SK-N-SH (cell line): ENCODE results near the gene CRLF1. TPM values are rescaled to one million over a fixed set of nuclear protein-coding genes. Genes with fewer than 3 reads are reported as not detected.

Source experiments
- CTCF ChIA-PET: fragments of 300-600, 350-600 bp; formaldehyde crosslinking; extraction: SDS; loops from one replicate; lab custom pipeline; 2021; lab: Yijun Ruan, JAX
- POLR2A ChIA-PET: fragments of 350-600 bp; sonication (Branson Sonifier 250); formaldehyde crosslinking; extraction: SDS; loops from one replicate; lab custom pipeline; 2020; ENCODE audit warnings: antibody characterized with exemption, inconsistent platforms; lab: Yijun Ruan, JAX
- DNase-seq: peaks from one replicate; pipeline ENCODE4 v3.0.0; 2012
- H2AFZ ChIP-seq: fragments of 200-600 bp; sonication (generic); 2 replicates; pipeline ENCODE4 v1.8.1; 2016; ENCODE audit warnings: antibody characterized with exemption, mild to moderate bottlenecking, low read depth
- H3F3A ChIP-seq: fragments of 200-600 bp; sonication (generic); replicated peaks from 2 replicates; pipeline ENCODE3; 2016; ENCODE audit warnings: antibody characterized with exemption, mild to moderate bottlenecking; ENCODE audit not compliant: insufficient read depth
- H3K27ac ChIP-seq, 2 experiments: fragments of 200-500 bp in 1 of 2; fragments of 200-600 bp in 1 of 2; sonication (Bioruptor generic) in 1 of 2; sonication (generic), shearing (Covaris generic) in 1 of 2; 2 replicates each; pipeline versions ENCODE4 v1.5.1 to v1.6.1; 2014 to 2016; ENCODE audit warnings: low read depth in 2 of 2, inconsistent platforms in 1 of 2, low read length in 1 of 2, mild to moderate bottlenecking in 1 of 2, mixed read lengths in 1 of 2
- H3K27me3 ChIP-seq: fragments of 200-600 bp; sonication (generic), shearing (Covaris generic); 2 replicates; pipeline ENCODE4 v1.6.1; 2016; ENCODE audit warnings: mixed run types; ENCODE audit not compliant: insufficient read depth
- H3K36me3 ChIP-seq, 2 experiments: fragments of 200-500 bp in 1 of 2; fragments of 200-600 bp in 1 of 2; sonication (Bioruptor generic) in 1 of 2; sonication (generic) in 1 of 2; replicated peaks in 1 of 2; 2 replicates each; pipeline versions ENCODE3 to v1.5.1; 2014 to 2016; ENCODE audit warnings: low read length in 1 of 2, mild to moderate bottlenecking in 1 of 2; ENCODE audit not compliant: insufficient read depth in 2 of 2, control insufficient read depth in 1 of 2
- H3K4me1 ChIP-seq, 2 experiments: fragments of 200-500 bp in 1 of 2; fragments of 200-600 bp in 1 of 2; sonication (Bioruptor generic) in 1 of 2; sonication (generic), shearing (Covaris generic) in 1 of 2; 2 replicates each; pipeline versions ENCODE4 v1.5.1 to v1.6.1; 2014 to 2016; ENCODE audit warnings: low read depth in 1 of 2, low read length in 1 of 2, mixed run types in 1 of 2; ENCODE audit not compliant: insufficient read depth in 2 of 2, control insufficient read depth in 1 of 2
- H3K4me2 ChIP-seq: fragments of 200-600 bp; sonication (generic), shearing (Covaris generic); 2 replicates; pipeline ENCODE4 v1.6.1; 2017; ENCODE audit warnings: mixed run types
- H3K4me3 ChIP-seq, 2 experiments: fragments of 200-500 bp in 1 of 2; fragments of 200-600 bp in 1 of 2; sonication (Bioruptor generic) in 1 of 2; sonication (generic), shearing (Covaris generic) in 1 of 2; 2 replicates each; pipeline versions ENCODE4 v1.5.1 to v1.8.1; 2014 to 2016; ENCODE audit warnings: low read depth in 2 of 2, inconsistent platforms in 1 of 2, low read length in 1 of 2, mild to moderate bottlenecking in 1 of 2, mixed read lengths in 1 of 2, moderate library complexity in 1 of 2
- H3K79me2 ChIP-seq: fragments of 200-600 bp; sonication (generic); 2 replicates; pipeline ENCODE4 v1.8.1; 2017; ENCODE audit warnings: mild to moderate bottlenecking; ENCODE audit not compliant: insufficient read depth
- H3K9ac ChIP-seq: fragments of 200-600 bp; sonication (generic); 2 replicates; pipeline ENCODE4 v1.6.1; 2017; ENCODE audit warnings: mixed run types
- H3K9me2 ChIP-seq: fragments of 200-600 bp; sonication (generic); 2 replicates; pipeline ENCODE4 v1.6.1; 2017; ENCODE audit warnings: mixed run types
- H3K9me3 ChIP-seq: fragments of 200-600 bp; sonication (generic); 2 replicates; pipeline ENCODE4 v1.6.1; 2017; ENCODE audit warnings: mixed run types, mild to moderate bottlenecking, moderate library complexity
- H4K20me1 ChIP-seq: fragments of 200-600 bp; sonication (generic); 2 replicates; pipeline ENCODE4 v1.6.1; 2017; ENCODE audit warnings: mild to moderate bottlenecking, mixed run types; ENCODE audit not compliant: insufficient read depth
- CHD2 ChIP-seq: fragments of 150-350 bp; IDR thresholded peaks from 2 replicates; pipeline ENCODE4 v1.6.1; 2018; ENCODE audit warnings: low read length; ENCODE audit not compliant: partially characterized antibody
- EP300 ChIP-seq, 2 experiments: IDR thresholded peaks; 2 replicates each; pipeline versions ENCODE4 v1.4.0 to v1.6.1; 2012; ENCODE audit warnings: borderline replicate concordance in 1 of 2, low read depth in 1 of 2, low read length in 1 of 2
- GATA2 ChIP-seq: sonication (generic); formaldehyde crosslinking; IDR thresholded peaks from 2 replicates; pipeline ENCODE4 v1.5.0; 2020; ENCODE audit warnings: mild to moderate bottlenecking, missing genetic modification reagents
- JUND ChIP-seq: IDR thresholded peaks from 2 replicates; pipeline ENCODE4 v1.4.0; 2012
- POLR2AphosphoS5 ChIP-seq: IDR thresholded peaks from 2 replicates; pipeline ENCODE4 v1.6.1; 2012; ENCODE audit warnings: low read depth, low read length
- REST ChIP-seq: IDR thresholded peaks from 2 replicates; pipeline ENCODE4 v1.6.1; 2012; ENCODE audit warnings: mild to moderate bottlenecking, low read depth, low read length, moderate library complexity
- SMC3 ChIP-seq: IDR thresholded peaks from 2 replicates; pipeline ENCODE4 v1.6.1; 2012; ENCODE audit warnings: low read depth, low read length, improper control_type of control experiment
- USF2 ChIP-seq: fragments of 150-350 bp; IDR thresholded peaks from 2 replicates; pipeline ENCODE4 v1.6.1; 2017; ENCODE audit warnings: antibody characterized with exemption, low read length, low read depth, borderline replicate concordance
- YY1 ChIP-seq: IDR thresholded peaks from 2 replicates; pipeline ENCODE4 v1.4.0; 2012; ENCODE audit warnings: low read depth, mild to moderate bottlenecking
- WGBS: methylation state at CpG from one replicate; pipeline ENCODE4 v1.1.6; 2017; ENCODE audit warnings: low lambda C conversion rate; 5-methylcytosine and 5-hydroxymethylcytosine counted together
- polyA plus RNA-seq, 3 experiments: library from polyadenylated mRNA; depleted of rRNA; stranded (reverse); fragments of >200 nt; gene quantifications; 2 replicates each; pipeline ENCODE4 v1.2.3, GENCODE V29; 2012
- TF ChIP-seq, protein P1 (sequence below): IDR thresholded peaks from 2 replicates; pipeline ENCODE4 v1.4.0; 2012; ENCODE audit warnings: low read depth, borderline replicate concordance
- TF ChIP-seq, protein P2 (sequence below): IDR thresholded peaks from 2 replicates; pipeline ENCODE4 v1.4.0; 2012; ENCODE audit warnings: low read depth
- TF ChIP-seq, protein P3 (sequence below): fragments of 200-600 bp; sonication (generic); IDR thresholded peaks from 2 replicates; pipeline ENCODE4 v1.6.1; 2017; ENCODE audit warnings: antibody characterized with exemption, mild to moderate bottlenecking, moderate library complexity
- TF ChIP-seq, protein P4 (sequence below): fragments of 150-350 bp; IDR thresholded peaks from 2 replicates; pipeline ENCODE4 v1.6.1; 2016; ENCODE audit warnings: mild to moderate bottlenecking, low read depth, low read length

Gene CRLF1
- polyA plus RNA-seq, 1 of the 3 experiments (the other 2 are of a cell fraction): 0.71 TPM

DNA sequence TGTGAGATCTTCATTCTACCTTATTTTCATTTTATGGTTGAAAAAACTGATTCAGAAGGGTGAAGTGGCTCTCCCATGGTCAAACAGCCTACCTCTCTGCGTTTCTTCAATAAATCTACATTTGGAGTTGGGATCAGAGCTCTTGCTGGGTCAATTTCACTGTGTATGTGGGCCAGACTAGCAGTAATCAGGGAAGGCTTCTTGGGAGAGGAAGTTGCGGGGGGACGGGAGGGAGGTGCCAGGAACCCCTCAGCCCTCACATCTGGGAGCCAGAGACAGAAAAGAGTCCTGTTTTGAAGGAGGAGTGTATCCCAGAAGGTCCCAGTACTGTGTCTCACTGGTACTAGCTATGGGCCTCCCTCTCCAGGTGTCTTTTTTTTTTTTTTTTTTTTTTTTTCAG, 48.0 kb downstream of the CRLF1 start (continued):
- TF ChIP-seq, protein P1, sequence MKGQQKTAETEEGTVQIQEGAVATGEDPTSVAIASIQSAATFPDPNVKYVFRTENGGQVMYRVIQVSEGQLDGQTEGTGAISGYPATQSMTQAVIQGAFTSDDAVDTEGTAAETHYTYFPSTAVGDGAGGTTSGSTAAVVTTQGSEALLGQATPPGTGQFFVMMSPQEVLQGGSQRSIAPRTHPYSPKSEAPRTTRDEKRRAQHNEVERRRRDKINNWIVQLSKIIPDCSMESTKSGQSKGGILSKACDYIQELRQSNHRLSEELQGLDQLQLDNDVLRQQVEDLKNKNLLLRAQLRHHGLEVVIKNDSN: no peak
- no peak for TF ChIP-seq JUND
- no peak for TF ChIP-seq YY1
- TF ChIP-seq, protein P2, sequence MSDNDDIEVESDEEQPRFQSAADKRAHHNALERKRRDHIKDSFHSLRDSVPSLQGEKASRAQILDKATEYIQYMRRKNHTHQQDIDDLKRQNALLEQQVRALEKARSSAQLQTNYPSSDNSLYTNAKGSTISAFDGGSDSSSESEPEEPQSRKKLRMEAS: no peak

DNA sequence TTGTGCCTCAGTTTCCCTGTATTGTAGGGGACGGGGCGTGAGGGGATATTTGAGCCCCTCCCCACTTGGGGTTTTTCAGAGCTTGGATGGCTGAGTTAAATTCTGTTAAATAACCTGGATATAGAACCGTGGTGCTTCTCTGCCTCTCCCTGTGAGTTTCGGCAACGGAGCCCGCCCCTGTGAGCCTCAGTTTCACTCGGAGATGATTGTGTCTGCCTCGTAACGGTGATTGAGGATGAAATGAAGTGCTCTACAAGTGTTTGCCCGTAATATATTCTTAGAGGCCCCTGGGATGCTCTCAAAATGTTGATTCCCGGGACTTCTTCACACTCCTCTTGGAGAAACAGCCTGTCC, 48.4 kb downstream of the CRLF1 start:
- Histone ChIP-seq H3K9me3 (no peaks in the 10 kb centered on the region), H3K4me1 (peaks cover 0 to 5% of the 10 kb centered on the region in 2 experiments; a peak in 1 of 4 replicates), H3K79me2 (peaks cover 48% of the 10 kb centered on the region), H3K36me3 (peaks cover 4 to 10% of the 10 kb centered on the region in 2 experiments), H3K9ac (peak overlapping the region; percentile 75), H3K27ac (peak overlapping the region; percentile 46 to 60), H3K27me3 (no peaks in the 10 kb centered on the region), H3K9me2 (no peaks in the 10 kb centered on the region), H3K4me3 (peak overlapping the region; percentile 78 to 85), H3K4me2 (peak overlapping the region; percentile 90), H3F3A (peaks cover 3% of the 10 kb centered on the region), H4K20me1 (no peaks in the 10 kb centered on the region), H2AFZ (peak overlapping the region; percentile 31; the same call in 1 of the 2 replicates)
- POLR2A ChIA-PET: interaction anchor here (0.6 to 2.5 kb wide), 5 partner anchors 13 to 293 kb away, joined by 3 to 14 read pairs (median 3); partner anchors contain the start of gene UBA52
- CTCF ChIA-PET: interaction anchor here (0.8 to 2.5 kb wide), 12 partner anchors 11 to 336 kb away, joined by 3 to 8 read pairs (median 4); partner anchors contain the start of genes REX1BD and UBA52
- TF ChIP-seq CHD2: no peak
- no peak for TF ChIP-seq GATA2 (CRISPR knock-in tag)
- no peak for TF ChIP-seq REST
- TF ChIP-seq, protein P3, sequence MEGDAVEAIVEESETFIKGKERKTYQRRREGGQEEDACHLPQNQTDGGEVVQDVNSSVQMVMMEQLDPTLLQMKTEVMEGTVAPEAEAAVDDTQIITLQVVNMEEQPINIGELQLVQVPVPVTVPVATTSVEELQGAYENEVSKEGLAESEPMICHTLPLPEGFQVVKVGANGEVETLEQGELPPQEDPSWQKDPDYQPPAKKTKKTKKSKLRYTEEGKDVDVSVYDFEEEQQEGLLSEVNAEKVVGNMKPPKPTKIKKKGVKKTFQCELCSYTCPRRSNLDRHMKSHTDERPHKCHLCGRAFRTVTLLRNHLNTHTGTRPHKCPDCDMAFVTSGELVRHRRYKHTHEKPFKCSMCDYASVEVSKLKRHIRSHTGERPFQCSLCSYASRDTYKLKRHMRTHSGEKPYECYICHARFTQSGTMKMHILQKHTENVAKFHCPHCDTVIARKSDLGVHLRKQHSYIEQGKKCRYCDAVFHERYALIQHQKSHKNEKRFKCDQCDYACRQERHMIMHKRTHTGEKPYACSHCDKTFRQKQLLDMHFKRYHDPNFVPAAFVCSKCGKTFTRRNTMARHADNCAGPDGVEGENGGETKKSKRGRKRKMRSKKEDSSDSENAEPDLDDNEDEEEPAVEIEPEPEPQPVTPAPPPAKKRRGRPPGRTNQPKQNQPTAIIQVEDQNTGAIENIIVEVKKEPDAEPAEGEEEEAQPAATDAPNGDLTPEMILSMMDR: no peak
- TF ChIP-seq, protein P4, sequence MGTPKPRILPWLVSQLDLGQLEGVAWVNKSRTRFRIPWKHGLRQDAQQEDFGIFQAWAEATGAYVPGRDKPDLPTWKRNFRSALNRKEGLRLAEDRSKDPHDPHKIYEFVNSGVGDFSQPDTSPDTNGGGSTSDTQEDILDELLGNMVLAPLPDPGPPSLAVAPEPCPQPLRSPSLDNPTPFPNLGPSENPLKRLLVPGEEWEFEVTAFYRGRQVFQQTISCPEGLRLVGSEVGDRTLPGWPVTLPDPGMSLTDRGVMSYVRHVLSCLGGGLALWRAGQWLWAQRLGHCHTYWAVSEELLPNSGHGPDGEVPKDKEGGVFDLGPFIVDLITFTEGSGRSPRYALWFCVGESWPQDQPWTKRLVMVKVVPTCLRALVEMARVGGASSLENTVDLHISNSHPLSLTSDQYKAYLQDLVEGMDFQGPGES: no peak
- TF ChIP-seq POLR2AphosphoS5: no peak
- no peak for TF ChIP-seq YY1
- no peak for TF ChIP-seq SMC3
- TF ChIP-seq USF2: no peak
- no peak for TF ChIP-seq EP300 (IDR thresholded peaks at IDR 0.05; ENCODE audit: borderline replicate concordance in 1 of 2, low read depth in 1 of 2, low read length in 1 of 2)
- no peak for DNase-seq
- WGBS: 2% methylated on average over 11 of the region's 11 CpGs
